HEK293 (cell line): ENCODE results near the gene SOX13.

Source experiments
- ZNF239 ChIP-seq: fragments of 450-650 bp; formaldehyde crosslinking; IDR thresholded peaks from 2 replicates; pipeline ENCODE4 v1.5.1; 2016; ENCODE audit warnings: missing biosample characterization, missing genetic modification characterization
- ZNF274 ChIP-seq, 2 experiments: fragments of 200-500 bp in 1 of 2; fragments of 450-650 bp in 1 of 2; sonication (Bioruptor generic) in 1 of 2; formaldehyde crosslinking in 1 of 2; IDR thresholded peaks; 2 replicates each; pipeline versions ENCODE4 v1.5.1 to v1.6.1; 2014 to 2016; ENCODE audit warnings: borderline replicate concordance in 1 of 2, inconsistent platforms in 1 of 2, low read length in 1 of 2, missing biosample characterization in 1 of 2, missing genetic modification characterization in 1 of 2
- ZNF404 ChIP-seq: fragments of 450-650 bp; formaldehyde crosslinking; IDR thresholded peaks from 2 replicates; pipeline ENCODE4 v1.5.1; 2017; ENCODE audit warnings: missing biosample characterization, missing genetic modification characterization
- ZNF701 ChIP-seq: fragments of 450-650 bp; formaldehyde crosslinking; IDR thresholded peaks from 2 replicates; pipeline ENCODE4 v1.5.1; 2016; ENCODE audit warnings: missing biosample characterization, missing genetic modification characterization
- TF ChIP-seq, protein P1 (sequence below): fragments of 450-650 bp; formaldehyde crosslinking; IDR thresholded peaks from 2 replicates; pipeline ENCODE4 v1.5.1; 2016; ENCODE audit warnings: missing biosample characterization, missing genetic modification characterization
- TF ChIP-seq, protein P2 (sequence below): fragments of 450-650 bp; formaldehyde crosslinking; IDR thresholded peaks from 2 replicates; pipeline ENCODE4 v1.5.1; 2016; ENCODE audit warnings: missing biosample characterization, missing genetic modification characterization

DNA sequence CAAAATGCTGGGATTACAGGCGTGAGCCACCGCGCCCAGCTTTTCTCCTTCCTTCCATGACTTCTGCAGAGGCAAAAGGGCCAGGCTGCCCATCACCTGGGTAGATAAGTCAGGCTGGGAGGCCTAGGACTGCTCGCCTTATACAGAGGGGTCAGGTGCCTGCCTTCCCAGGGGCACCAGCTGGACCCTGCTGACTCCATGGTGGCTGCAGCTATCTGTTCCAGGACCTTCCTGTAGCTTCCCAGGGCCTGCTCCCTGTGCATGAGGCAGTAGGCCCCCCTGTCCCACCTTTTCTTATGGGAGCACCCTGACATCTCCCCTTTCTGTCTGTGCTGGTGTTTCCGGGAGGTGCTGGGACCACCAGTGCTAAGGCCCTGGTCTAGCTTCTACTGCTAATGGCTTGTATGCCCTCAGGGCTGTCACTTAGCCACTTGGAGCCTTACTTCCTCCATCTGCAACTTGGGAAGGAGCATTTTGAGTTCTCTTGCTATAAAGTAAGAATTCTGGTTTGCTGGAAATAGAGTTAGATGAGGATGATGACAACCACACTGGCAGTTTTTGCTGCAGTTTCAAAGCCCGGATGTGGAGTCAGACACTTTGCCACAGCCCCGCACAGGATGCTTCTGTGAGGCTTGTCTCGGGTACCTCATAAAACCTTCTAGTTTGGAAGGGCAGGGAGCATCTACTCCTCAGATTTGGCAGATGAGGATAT is 14.4 kb downstream of the SOX13 start:
- TF ChIP-seq, protein P1, sequence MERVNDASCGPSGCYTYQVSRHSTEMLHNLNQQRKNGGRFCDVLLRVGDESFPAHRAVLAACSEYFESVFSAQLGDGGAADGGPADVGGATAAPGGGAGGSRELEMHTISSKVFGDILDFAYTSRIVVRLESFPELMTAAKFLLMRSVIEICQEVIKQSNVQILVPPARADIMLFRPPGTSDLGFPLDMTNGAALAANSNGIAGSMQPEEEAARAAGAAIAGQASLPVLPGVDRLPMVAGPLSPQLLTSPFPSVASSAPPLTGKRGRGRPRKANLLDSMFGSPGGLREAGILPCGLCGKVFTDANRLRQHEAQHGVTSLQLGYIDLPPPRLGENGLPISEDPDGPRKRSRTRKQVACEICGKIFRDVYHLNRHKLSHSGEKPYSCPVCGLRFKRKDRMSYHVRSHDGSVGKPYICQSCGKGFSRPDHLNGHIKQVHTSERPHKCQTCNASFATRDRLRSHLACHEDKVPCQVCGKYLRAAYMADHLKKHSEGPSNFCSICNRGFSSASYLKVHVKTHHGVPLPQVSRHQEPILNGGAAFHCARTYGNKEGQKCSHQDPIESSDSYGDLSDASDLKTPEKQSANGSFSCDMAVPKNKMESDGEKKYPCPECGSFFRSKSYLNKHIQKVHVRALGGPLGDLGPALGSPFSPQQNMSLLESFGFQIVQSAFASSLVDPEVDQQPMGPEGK (tag by site-specific recombination), result no peak
- no peak for TF ChIP-seq ZNF274 (IDR thresholded peaks at IDR 0.05; ENCODE audit: low read length)
- no peak for TF ChIP-seq ZNF274 (tag by site-specific recombination; IDR thresholded peaks at IDR 0.05; ENCODE audit: borderline replicate concordance)
- TF ChIP-seq, protein P2, sequence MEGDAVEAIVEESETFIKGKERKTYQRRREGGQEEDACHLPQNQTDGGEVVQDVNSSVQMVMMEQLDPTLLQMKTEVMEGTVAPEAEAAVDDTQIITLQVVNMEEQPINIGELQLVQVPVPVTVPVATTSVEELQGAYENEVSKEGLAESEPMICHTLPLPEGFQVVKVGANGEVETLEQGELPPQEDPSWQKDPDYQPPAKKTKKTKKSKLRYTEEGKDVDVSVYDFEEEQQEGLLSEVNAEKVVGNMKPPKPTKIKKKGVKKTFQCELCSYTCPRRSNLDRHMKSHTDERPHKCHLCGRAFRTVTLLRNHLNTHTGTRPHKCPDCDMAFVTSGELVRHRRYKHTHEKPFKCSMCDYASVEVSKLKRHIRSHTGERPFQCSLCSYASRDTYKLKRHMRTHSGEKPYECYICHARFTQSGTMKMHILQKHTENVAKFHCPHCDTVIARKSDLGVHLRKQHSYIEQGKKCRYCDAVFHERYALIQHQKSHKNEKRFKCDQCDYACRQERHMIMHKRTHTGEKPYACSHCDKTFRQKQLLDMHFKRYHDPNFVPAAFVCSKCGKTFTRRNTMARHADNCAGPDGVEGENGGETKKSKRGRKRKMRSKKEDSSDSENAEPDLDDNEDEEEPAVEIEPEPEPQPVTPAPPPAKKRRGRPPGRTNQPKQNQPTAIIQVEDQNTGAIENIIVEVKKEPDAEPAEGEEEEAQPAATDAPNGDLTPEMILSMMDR (tag by site-specific recombination), result no peak
- TF ChIP-seq ZNF701 (tag by site-specific recombination), result no peak
- no peak for TF ChIP-seq ZNF404 (tag by site-specific recombination)
- TF ChIP-seq ZNF239 (tag by site-specific recombination), result no peak
